Measurements from ENCODE around the gene TADA2B.

GRCh38 chr4:7052313-7052712 lies 9.1 kb downstream of the TADA2B start:
- TF ChIP-seq CTCF (conservative IDR thresholded peaks at IDR 0.05; ENCODE audit: low read depth in 2 of 2) (no peak), ZNF331 (CRISPR knock-in tag; IDR thresholded peaks at IDR 0.05; ENCODE audit: low read depth) (no peak), CREB1 (CRISPR knock-in tag; IDR thresholded peaks at IDR 0.05; ENCODE audit: low read depth) (no peak)

Measured in GM23338 (cell line).